Mucosa of descending colon (tissue), 3 donors: ENCODE data around the gene PFKFB2. TPM values are rescaled to one million over a fixed set of nuclear protein-coding genes. Genes with fewer than 3 reads are reported as not detected.

Experiments used
- ATAC-seq: fragments of 200-7000 bp; cut with Tn5 transposase; one replicate; pipeline ENCODE4 v1.9.1; 2020; ENCODE audit warnings: mild to moderate bottlenecking, moderate library complexity
- DNase-seq, 3 donors: peaks; one replicate each; pipeline ENCODE4 v3.0.0-alpha.2; 2020
- H3K36me3 ChIP-seq: fragments of 200-600 bp; one replicate; pipeline ENCODE4 v1.8.0; 2021; ENCODE audit warnings: low read depth, mild to moderate bottlenecking
- H3K4me1 ChIP-seq: fragments of 200-600 bp; one replicate; pipeline ENCODE4 v1.8.0; 2021; ENCODE audit warnings: low read depth, mild to moderate bottlenecking
- H3K4me3 ChIP-seq: fragments of 200-600 bp; one replicate; pipeline ENCODE4 v1.8.0; 2021; ENCODE audit warnings: mild to moderate bottlenecking
- H3K9me3 ChIP-seq: fragments of 200-600 bp; one replicate; pipeline ENCODE4 v1.8.0; 2021; ENCODE audit warnings: mild to moderate bottlenecking
- CTCF ChIP-seq: fragments of 200-600 bp; IDR thresholded peaks from one replicate; pipeline ENCODE4 v1.8.0; 2022; ENCODE audit warnings: antibody characterized with exemption, mild to moderate bottlenecking
- intact Hi-C, 2 donors: fragments of 100-400 bp; cut with DNase I in 1 of 2; cut with micrococcal nuclease in 1 of 2; formaldehyde crosslinking; loops; one replicate each; pipeline versions ENCODE4 v1.11.0 to v1.11.1; 2022; cut with DNase I, micrococcal nuclease
- total RNA-seq, 3 donors: library from RNA; stranded (reverse); fragmentation: NEBNext Ultra II Directional in 2 of 3; extraction: Animal tissue kit (Norgen Biotek cat#: 25700) in 2 of 3; gene quantifications; one replicate each; pipeline versions ENCODE4 v1.2.1 to v1.2.4, GENCODE V29; 2021 to 2023
- donor health status: DM: no; HTN: no; CAD: no; lungs with moderate emphysema.
- donor health status: DM: no; HTN: no; CAD: no.
- donor health status: DM: no; HTN: yes; CAD: no.

The PFKFB2 gene
- total RNA-seq, 3 donors from 2014 or later, result 45.1 to 118 (median 90.2) TPM

- H3K36me3 ChIP-seq, result no peaks in the 10 kb centered on the region
- H3K9me3 ChIP-seq, result no peaks in the 10 kb centered on the region
- peaks cover 38% of the 10 kb centered on the region for H3K4me1 ChIP-seq
- H3K4me3 ChIP-seq, result no peak overlapping the region
- no peak for TF ChIP-seq CTCF
- no peak for ATAC-seq
- DNase-seq, result no peak
- intact Hi-C loops, result no loop called here
Observed at GRCh38 chr1:207047505-207047904, 5.6 kb upstream of the PFKFB2 start.

GRCh38 chr1:207048041-207048440 is 5.0 kb upstream of the PFKFB2 start:
- intact Hi-C loops, result no loop called here
- no peak for ATAC-seq
- H3K4me3 ChIP-seq, result no peak overlapping the region
- no peak for TF ChIP-seq CTCF
- no peaks in the 10 kb centered on the region for H3K36me3 ChIP-seq
- H3K9me3 ChIP-seq, result no peaks in the 10 kb centered on the region
- peaks cover 39% of the 10 kb centered on the region for H3K4me1 ChIP-seq
- no peak for DNase-seq

GRCh38 chr1:207049054-207049453 is 4.0 kb upstream of the PFKFB2 start:
- intact Hi-C loops, result no loop called here
- H3K4me1 ChIP-seq, result peaks cover 39% of the 10 kb centered on the region
- H3K4me3 ChIP-seq, result no peak overlapping the region
- H3K36me3 ChIP-seq, result no peaks in the 10 kb centered on the region
- no peaks in the 10 kb centered on the region for H3K9me3 ChIP-seq
- ATAC-seq (no peak), DNase-seq (no peak)
- TF ChIP-seq CTCF, result no peak

- H3K36me3 ChIP-seq, result no peaks in the 10 kb centered on the region
- DNase-seq (no peak), ATAC-seq (no peak)
- peaks cover 39% of the 10 kb centered on the region for H3K4me1 ChIP-seq
- H3K4me3 ChIP-seq, result no peak overlapping the region
- intact Hi-C loops, result no loop called here
- no peaks in the 10 kb centered on the region for H3K9me3 ChIP-seq
- TF ChIP-seq CTCF, result no peak
Observed at GRCh38 chr1:207049514-207049913, 3.6 kb upstream of the PFKFB2 start.

GRCh38 chr1:207049974-207050391 is 3.1 kb upstream of the PFKFB2 start:
- ATAC-seq (peak; percentile 25), DNase-seq (peak in 1 of 3 donors; percentile 89)
- peaks cover 39% of the 10 kb centered on the region for H3K4me1 ChIP-seq
- peak overlapping the region; percentile 92 for H3K4me3 ChIP-seq
- peak; percentile 62 for TF ChIP-seq CTCF
- H3K9me3 ChIP-seq, result no peaks in the 10 kb centered on the region
- intact Hi-C loops, result no loop called here
- H3K36me3 ChIP-seq, result no peaks in the 10 kb centered on the region

- TF ChIP-seq CTCF, result no peak
- ATAC-seq, result peak; percentile 65
- peak; percentile 94 to 95 (median 94) for DNase-seq
- intact Hi-C loops, result no loop called here
- peak overlapping the region; percentile 92 for H3K4me3 ChIP-seq
- peaks cover 39% of the 10 kb centered on the region for H3K4me1 ChIP-seq
- no peaks in the 10 kb centered on the region for H3K9me3 ChIP-seq
- H3K36me3 ChIP-seq, result no peaks in the 10 kb centered on the region
Observed at GRCh38 chr1:207050480-207051190, 2.4 kb upstream of the PFKFB2 start.
